Measurements from ENCODE around the gene AMER2. TPM values are rescaled to one million over a fixed set of nuclear protein-coding genes. Genes with fewer than 3 reads are reported as not detected.

AMER2 gene
- total RNA-seq, 1 donor from 2014 or later: not detected

Other genes starting within 250 kb of the AMER2 start
- gene PABPC3, start 76.2 kb downstream of the AMER2 start, total RNA-seq: 0.10 TPM in 1 of 2 replicates, not detected in the other
- gene MTMR6, start 115.2 kb upstream of the AMER2 start, total RNA-seq: 20.1 and 21.9 TPM in 2 replicates
- 87.1 and 95.9 TPM in 2 replicates for gene NUP58, start 129.3 kb upstream of the AMER2 start, total RNA-seq
- 0.62 and 0.86 TPM in 2 replicates for gene ATP8A2, start 199.7 kb upstream of the AMER2 start, total RNA-seq

Measured in myocyte (in vitro differentiated cells).